GM12878 (cell line): Measurements from ENCODE around the gene HYOU1. TPM values are rescaled to one million over a fixed set of nuclear protein-coding genes. Genes with fewer than 3 reads are reported as not detected.
A peak's percentile ranks its signal among the peaks of the same experiment; 100 is the strongest.

ENCODE experiments used
- BCL11A ChIP-seq: IDR thresholded peaks from 2 replicates; pipeline ENCODE4 v1.6.1; 2011; ENCODE audit warnings: low read depth, low read length
- CHD4 ChIP-seq: fragments of 200-600 bp; sonication (generic); IDR thresholded peaks from 2 replicates; pipeline ENCODE4 v1.6.1; 2016; ENCODE audit warnings: mild to moderate bottlenecking
- CREM ChIP-seq: IDR thresholded peaks from 2 replicates; pipeline ENCODE4 v1.6.1; 2014; ENCODE audit warnings: antibody characterized with exemption, low read depth
- ESRRA ChIP-seq: IDR thresholded peaks from 2 replicates; pipeline ENCODE4 v1.6.1; 2012; ENCODE audit warnings: mild to moderate bottlenecking, low read length, improper control_type of control experiment
- ETV6 ChIP-seq, 2 experiments: fragments of 450-650 bp in 1 of 2; IDR thresholded peaks in 1 of 2; conservative IDR thresholded peaks in 1 of 2; 2 replicates each; pipeline ENCODE4 v1.6.1; 2014; ENCODE audit warnings: antibody characterized with exemption in 1 of 2, borderline replicate concordance in 1 of 2, low read depth in 1 of 2, mild to moderate bottlenecking in 1 of 2, moderate library complexity in 1 of 2
- HCFC1 ChIP-seq: fragments of 150-350 bp; IDR thresholded peaks from 2 replicates; pipeline ENCODE4 v1.6.1; 2014; ENCODE audit warnings: low read length
- HDAC6 ChIP-seq: fragments of 200-600 bp; sonication (generic); IDR thresholded peaks from one replicate; pipeline ENCODE4 v1.8.0; 2017; ENCODE audit warnings: antibody characterized with exemption; ENCODE audit not compliant: unreplicated experiment
- IRF4 ChIP-seq: IDR thresholded peaks from 2 replicates; pipeline ENCODE4 v1.6.1; 2011; ENCODE audit warnings: low read depth, low read length
- LARP7 ChIP-seq: fragments of 450-650 bp; IDR thresholded peaks from 2 replicates; pipeline ENCODE4 v1.6.1; 2017; ENCODE audit warnings: mild to moderate bottlenecking
- MEF2B ChIP-seq: fragments of 450-650 bp; IDR thresholded peaks from 2 replicates; pipeline ENCODE4 v1.6.1; 2018; ENCODE audit warnings: mild to moderate bottlenecking, moderate library complexity; ENCODE audit not compliant: partially characterized antibody, poor library complexity, severe bottlenecking
- NFYB ChIP-seq: IDR thresholded peaks from 2 replicates; pipeline ENCODE4 v1.6.1; 2011; ENCODE audit warnings: low read depth, mild to moderate bottlenecking, low read length, improper control_type of control experiment, moderate library complexity; ENCODE audit not compliant: insufficient read depth
- NR2C2 ChIP-seq: IDR thresholded peaks from 2 replicates; pipeline ENCODE4 v1.6.1; 2011; ENCODE audit warnings: borderline replicate concordance, low read depth; ENCODE audit not compliant: control insufficient read depth, insufficient read length
- POU2F2 ChIP-seq: IDR thresholded peaks from 3 replicates; pipeline ENCODE4 v1.6.1; 2011; ENCODE audit warnings: low read depth, mild to moderate bottlenecking, low read length, borderline replicate concordance
- RAD21 ChIP-seq: IDR thresholded peaks from 2 replicates; pipeline ENCODE4 v1.6.1; 2011; ENCODE audit warnings: mild to moderate bottlenecking, low read depth, low read length, moderate library complexity; ENCODE audit not compliant: insufficient read depth
- SREBF2 ChIP-seq: IDR thresholded peaks from 2 replicates; pipeline ENCODE4 v1.6.1; 2012; ENCODE audit warnings: mild to moderate bottlenecking, low read length
- STAT3 ChIP-seq: IDR thresholded peaks from 2 replicates; pipeline ENCODE4 v1.6.1; 2011; ENCODE audit warnings: low read depth, low read length, improper control_type of control experiment
- TCF7 ChIP-seq: IDR thresholded peaks from 2 replicates; pipeline ENCODE4 v1.6.1; 2014; ENCODE audit warnings: antibody characterized with exemption, borderline replicate concordance
- ZNF622 ChIP-seq: fragments of 450-650 bp; IDR thresholded peaks from 2 replicates; pipeline ENCODE4 v1.6.1; 2017; ENCODE audit warnings: mild to moderate bottlenecking, inconsistent platforms
- polyA plus RNA-seq, 11 experiments: library from polyadenylated mRNA; depleted of rRNA in 4 of 11; unstranded in 6 of 11; stranded (reverse) in 5 of 11; fragments of >200 nt; fragmentation: Nextera tagmentation in 4 of 11; fragmentation: Illumina TruSeq in 1 of 11; extraction: Ambion mirVana in 4 of 11; extraction: Trizol in 1 of 11; gene quantifications; 1 replicate in 1 of 11; 2 replicates in 10 of 11; pipeline versions ENCODE4 v1.2.1 to v1.2.3, GENCODE V29; 2011 to 2016; ENCODE audit warnings: inconsistent platforms in 2 of 11, missing spikeins in 2 of 11, low read depth in 1 of 11
- total RNA-seq, 4 experiments: library from RNA; depleted of rRNA in 3 of 4; stranded (reverse); fragments of >200 nt in 3 of 4; fragmentation: Illumina TruSeq in 1 of 4; extraction: Trizol in 1 of 4; gene quantifications; 2 replicates each; pipeline versions ENCODE4 v1.2.1 to v1.2.3, GENCODE V29; 2013 to 2021
- TF ChIP-seq, protein P1 (sequence below): fragments of 450-650 bp; IDR thresholded peaks from 2 replicates; pipeline ENCODE4 v1.6.1; 2017; ENCODE audit warnings: low read depth, mild to moderate bottlenecking, moderate library complexity
- TF ChIP-seq, protein P2 (sequence below): fragments of 450-650 bp; IDR thresholded peaks from 2 replicates; pipeline ENCODE4 v1.6.1; 2017; ENCODE audit warnings: borderline replicate concordance
- TF ChIP-seq, protein P3 (sequence below): fragments of 450-650 bp; IDR thresholded peaks from 2 replicates; pipeline ENCODE4 v1.6.1; 2018; ENCODE audit warnings: mild to moderate bottlenecking, low read depth, moderate library complexity; ENCODE audit not compliant: partially characterized antibody
- TF ChIP-seq, protein P4 (sequence below): fragments of 450-650 bp; formaldehyde crosslinking; IDR thresholded peaks from 2 replicates; pipeline ENCODE4 v1.4.0; 2020; ENCODE audit warnings: mild to moderate bottlenecking, moderate library complexity

HYOU1 gene
- total and polyA plus RNA-seq, 10 of the 15 experiments (the other 5 are each of a cell fraction or from before 2014, with no cell fraction given): 15.4 to 157 (median 109) TPM

DNA sequence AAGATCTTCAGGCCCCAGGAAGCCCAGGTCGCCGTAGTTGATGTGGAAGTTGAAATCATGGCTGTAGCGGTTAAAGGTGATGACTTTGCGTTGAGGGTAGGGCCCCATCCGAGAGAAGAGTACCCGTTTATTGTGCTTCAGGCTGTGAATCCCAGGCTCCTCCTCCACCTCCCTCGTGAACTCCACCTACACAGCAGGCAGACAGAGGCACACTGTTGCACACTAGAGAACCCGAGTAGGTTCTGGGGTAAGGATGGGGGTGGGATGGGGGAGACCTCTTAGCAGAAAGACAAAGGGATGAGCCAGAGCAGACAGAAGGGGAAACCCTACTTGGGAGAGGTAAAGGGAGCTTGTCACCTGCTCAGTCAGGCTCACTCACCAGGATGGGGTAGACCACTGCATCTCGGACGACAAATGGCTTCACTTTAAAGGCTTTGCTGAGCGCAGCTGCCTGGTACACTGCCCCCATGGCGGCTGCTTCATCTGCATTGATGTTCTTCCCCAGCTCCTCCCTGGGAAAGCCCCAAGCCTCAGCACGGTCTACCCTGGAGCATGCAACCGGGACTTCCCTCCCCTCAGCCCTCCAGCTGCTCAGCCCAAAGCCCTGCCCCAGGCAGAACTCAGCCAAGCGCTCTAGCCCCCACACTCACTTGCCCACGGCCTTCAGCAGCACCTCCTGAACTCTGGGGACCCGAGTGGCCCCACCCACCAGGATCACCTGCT lies 5.4 kb downstream of the HYOU1 start (continued):
- no peak for TF ChIP-seq TCF7
- TF ChIP-seq NR2C2: no peak
- no peak for TF ChIP-seq BCL11A
- TF ChIP-seq SREBF2: no peak
- TF ChIP-seq POU2F2: peak; percentile 63; the same call in 2 of the 3 replicates
- no peak for TF ChIP-seq STAT3
- TF ChIP-seq ZNF622: no peak
- TF ChIP-seq, protein P1, sequence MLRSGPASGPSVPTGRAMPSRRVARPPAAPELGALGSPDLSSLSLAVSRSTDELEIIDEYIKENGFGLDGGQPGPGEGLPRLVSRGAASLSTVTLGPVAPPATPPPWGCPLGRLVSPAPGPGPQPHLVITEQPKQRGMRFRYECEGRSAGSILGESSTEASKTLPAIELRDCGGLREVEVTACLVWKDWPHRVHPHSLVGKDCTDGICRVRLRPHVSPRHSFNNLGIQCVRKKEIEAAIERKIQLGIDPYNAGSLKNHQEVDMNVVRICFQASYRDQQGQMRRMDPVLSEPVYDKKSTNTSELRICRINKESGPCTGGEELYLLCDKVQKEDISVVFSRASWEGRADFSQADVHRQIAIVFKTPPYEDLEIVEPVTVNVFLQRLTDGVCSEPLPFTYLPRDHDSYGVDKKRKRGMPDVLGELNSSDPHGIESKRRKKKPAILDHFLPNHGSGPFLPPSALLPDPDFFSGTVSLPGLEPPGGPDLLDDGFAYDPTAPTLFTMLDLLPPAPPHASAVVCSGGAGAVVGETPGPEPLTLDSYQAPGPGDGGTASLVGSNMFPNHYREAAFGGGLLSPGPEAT: peak; percentile 81
- TF ChIP-seq, protein P2, sequence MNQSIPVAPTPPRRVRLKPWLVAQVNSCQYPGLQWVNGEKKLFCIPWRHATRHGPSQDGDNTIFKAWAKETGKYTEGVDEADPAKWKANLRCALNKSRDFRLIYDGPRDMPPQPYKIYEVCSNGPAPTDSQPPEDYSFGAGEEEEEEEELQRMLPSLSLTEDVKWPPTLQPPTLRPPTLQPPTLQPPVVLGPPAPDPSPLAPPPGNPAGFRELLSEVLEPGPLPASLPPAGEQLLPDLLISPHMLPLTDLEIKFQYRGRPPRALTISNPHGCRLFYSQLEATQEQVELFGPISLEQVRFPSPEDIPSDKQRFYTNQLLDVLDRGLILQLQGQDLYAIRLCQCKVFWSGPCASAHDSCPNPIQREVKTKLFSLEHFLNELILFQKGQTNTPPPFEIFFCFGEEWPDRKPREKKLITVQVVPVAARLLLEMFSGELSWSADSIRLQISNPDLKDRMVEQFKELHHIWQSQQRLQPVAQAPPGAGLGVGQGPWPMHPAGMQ: no peak
- TF ChIP-seq, protein P3, sequence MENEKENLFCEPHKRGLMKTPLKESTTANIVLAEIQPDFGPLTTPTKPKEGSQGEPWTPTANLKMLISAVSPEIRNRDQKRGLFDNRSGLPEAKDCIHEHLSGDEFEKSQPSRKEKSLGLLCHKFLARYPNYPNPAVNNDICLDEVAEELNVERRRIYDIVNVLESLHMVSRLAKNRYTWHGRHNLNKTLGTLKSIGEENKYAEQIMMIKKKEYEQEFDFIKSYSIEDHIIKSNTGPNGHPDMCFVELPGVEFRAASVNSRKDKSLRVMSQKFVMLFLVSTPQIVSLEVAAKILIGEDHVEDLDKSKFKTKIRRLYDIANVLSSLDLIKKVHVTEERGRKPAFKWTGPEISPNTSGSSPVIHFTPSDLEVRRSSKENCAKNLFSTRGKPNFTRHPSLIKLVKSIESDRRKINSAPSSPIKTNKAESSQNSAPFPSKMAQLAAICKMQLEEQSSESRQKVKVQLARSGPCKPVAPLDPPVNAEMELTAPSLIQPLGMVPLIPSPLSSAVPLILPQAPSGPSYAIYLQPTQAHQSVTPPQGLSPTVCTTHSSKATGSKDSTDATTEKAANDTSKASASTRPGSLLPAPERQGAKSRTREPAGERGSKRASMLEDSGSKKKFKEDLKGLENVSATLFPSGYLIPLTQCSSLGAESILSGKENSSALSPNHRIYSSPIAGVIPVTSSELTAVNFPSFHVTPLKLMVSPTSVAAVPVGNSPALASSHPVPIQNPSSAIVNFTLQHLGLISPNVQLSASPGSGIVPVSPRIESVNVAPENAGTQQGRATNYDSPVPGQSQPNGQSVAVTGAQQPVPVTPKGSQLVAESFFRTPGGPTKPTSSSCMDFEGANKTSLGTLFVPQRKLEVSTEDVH: no peak
- no peak for TF ChIP-seq HDAC6
- no peak for TF ChIP-seq ESRRA
- TF ChIP-seq RAD21: no peak
- TF ChIP-seq NFYB: no peak
- TF ChIP-seq HCFC1: no peak
- no peak for TF ChIP-seq IRF4
- TF ChIP-seq CREM: 0 out of 2 replicates have a peak, but pooled peaks have one; percentile 23
- no peak for TF ChIP-seq CHD4
- TF ChIP-seq LARP7: no peak
- TF ChIP-seq, protein P4, sequence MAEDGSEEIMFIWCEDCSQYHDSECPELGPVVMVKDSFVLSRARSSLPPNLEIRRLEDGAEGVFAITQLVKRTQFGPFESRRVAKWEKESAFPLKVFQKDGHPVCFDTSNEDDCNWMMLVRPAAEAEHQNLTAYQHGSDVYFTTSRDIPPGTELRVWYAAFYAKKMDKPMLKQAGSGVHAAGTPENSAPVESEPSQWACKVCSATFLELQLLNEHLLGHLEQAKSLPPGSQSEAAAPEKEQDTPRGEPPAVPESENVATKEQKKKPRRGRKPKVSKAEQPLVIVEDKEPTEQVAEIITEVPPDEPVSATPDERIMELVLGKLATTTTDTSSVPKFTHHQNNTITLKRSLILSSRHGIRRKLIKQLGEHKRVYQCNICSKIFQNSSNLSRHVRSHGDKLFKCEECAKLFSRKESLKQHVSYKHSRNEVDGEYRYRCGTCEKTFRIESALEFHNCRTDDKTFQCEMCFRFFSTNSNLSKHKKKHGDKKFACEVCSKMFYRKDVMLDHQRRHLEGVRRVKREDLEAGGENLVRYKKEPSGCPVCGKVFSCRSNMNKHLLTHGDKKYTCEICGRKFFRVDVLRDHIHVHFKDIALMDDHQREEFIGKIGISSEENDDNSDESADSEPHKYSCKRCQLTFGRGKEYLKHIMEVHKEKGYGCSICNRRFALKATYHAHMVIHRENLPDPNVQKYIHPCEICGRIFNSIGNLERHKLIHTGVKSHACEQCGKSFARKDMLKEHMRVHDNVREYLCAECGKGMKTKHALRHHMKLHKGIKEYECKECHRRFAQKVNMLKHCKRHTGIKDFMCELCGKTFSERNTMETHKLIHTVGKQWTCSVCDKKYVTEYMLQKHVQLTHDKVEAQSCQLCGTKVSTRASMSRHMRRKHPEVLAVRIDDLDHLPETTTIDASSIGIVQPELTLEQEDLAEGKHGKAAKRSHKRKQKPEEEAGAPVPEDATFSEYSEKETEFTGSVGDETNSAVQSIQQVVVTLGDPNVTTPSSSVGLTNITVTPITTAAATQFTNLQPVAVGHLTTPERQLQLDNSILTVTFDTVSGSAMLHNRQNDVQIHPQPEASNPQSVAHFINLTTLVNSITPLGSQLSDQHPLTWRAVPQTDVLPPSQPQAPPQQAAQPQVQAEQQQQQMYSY: no peak
- TF ChIP-seq MEF2B: no peak
- TF ChIP-seq ETV6 (conservative IDR thresholded peaks at IDR 0.05 in 1 of 2, IDR thresholded peaks at IDR 0.05 in 1 of 2; ENCODE audit: borderline replicate concordance in 1 of 2, low read depth in 1 of 2): no peak
